DOHH2 (cell line): ENCODE results near the gene KCNK3.

Experiments
- H3F3A ChIP-seq: fragments of 200-600 bp; sonication (generic), shearing (Covaris generic); 2 replicates; pipeline ENCODE4 v1.6.0; 2016; ENCODE audit warnings: antibody characterized with exemption, mild to moderate bottlenecking; ENCODE audit not compliant: control insufficient read depth, insufficient read depth
- H3K27ac ChIP-seq: fragments of 200-600 bp; sonication (generic); 2 replicates; pipeline ENCODE4 v1.5.1; 2014; ENCODE audit warnings: low read depth, mild to moderate bottlenecking, low read length, moderate library complexity
- H3K27me3 ChIP-seq: fragments of 200-600 bp; sonication (generic); 2 replicates; pipeline ENCODE4 v1.6.1; 2014; ENCODE audit warnings: mild to moderate bottlenecking, low read length, mixed read lengths; ENCODE audit not compliant: control insufficient read depth
- H3K36me3 ChIP-seq: fragments of 200-600 bp; sonication (generic); 2 replicates; pipeline ENCODE4 v1.6.1; 2014; ENCODE audit warnings: mild to moderate bottlenecking, low read length, moderate library complexity, mixed read lengths; ENCODE audit not compliant: control insufficient read depth
- H3K4me1 ChIP-seq: fragments of 200-600 bp; sonication (generic); 2 replicates; pipeline ENCODE4 v1.6.1; 2014; ENCODE audit warnings: mild to moderate bottlenecking, low read length, mixed read lengths; ENCODE audit not compliant: control insufficient read depth
- H3K4me2 ChIP-seq: fragments of 200-600 bp; sonication (generic); 2 replicates; pipeline ENCODE4 v1.6.0; 2014; ENCODE audit warnings: mild to moderate bottlenecking, low read length, moderate library complexity
- H3K4me3 ChIP-seq: fragments of 200-600 bp; sonication (generic); 2 replicates; pipeline ENCODE4 v1.5.1; 2014; ENCODE audit warnings: mild to moderate bottlenecking, low read length, mixed read lengths
- H3K79me2 ChIP-seq: fragments of 200-600 bp; sonication (generic); 2 replicates; pipeline ENCODE4 v1.6.1; 2014; ENCODE audit warnings: mild to moderate bottlenecking, low read length, mixed read lengths; ENCODE audit not compliant: control insufficient read depth
- H3K9me2 ChIP-seq: fragments of 200-600 bp; sonication (generic); replicated peaks from 2 replicates; pipeline ENCODE4 v1.6.1; 2014; ENCODE audit warnings: mild to moderate bottlenecking, low read length, mixed read lengths; ENCODE audit not compliant: control insufficient read depth
- H3K9me3 ChIP-seq: fragments of 200-600 bp; sonication (generic); 2 replicates; pipeline ENCODE4 v1.6.1; 2014; ENCODE audit warnings: antibody characterized with exemption, low read length, mixed read lengths; ENCODE audit not compliant: control insufficient read depth, insufficient read depth
- H4K20me1 ChIP-seq: fragments of 200-600 bp; sonication (generic); 2 replicates; pipeline ENCODE4 v1.6.0; 2014; ENCODE audit warnings: low read depth, mild to moderate bottlenecking, antibody characterized with exemption, low read length, moderate library complexity; ENCODE audit not compliant: control insufficient read depth, insufficient read depth
- CTCF ChIP-seq: fragments of 200-600 bp; sonication (generic); IDR thresholded peaks from one replicate; pipeline ENCODE4 v1.5.1; 2014; ENCODE audit warnings: antibody characterized with exemption, mild to moderate bottlenecking, low read depth, low read length; ENCODE audit not compliant: poor library complexity, severe bottlenecking
- EZH2phosphoT487 ChIP-seq: fragments of 200-600 bp; sonication (generic); IDR thresholded peaks from 2 replicates; pipeline ENCODE4 v1.6.1; 2017; ENCODE audit warnings: borderline replicate concordance, mild to moderate bottlenecking, antibody characterized with exemption, low read length, moderate library complexity, mixed read lengths

The KCNK3 gene

DNA sequence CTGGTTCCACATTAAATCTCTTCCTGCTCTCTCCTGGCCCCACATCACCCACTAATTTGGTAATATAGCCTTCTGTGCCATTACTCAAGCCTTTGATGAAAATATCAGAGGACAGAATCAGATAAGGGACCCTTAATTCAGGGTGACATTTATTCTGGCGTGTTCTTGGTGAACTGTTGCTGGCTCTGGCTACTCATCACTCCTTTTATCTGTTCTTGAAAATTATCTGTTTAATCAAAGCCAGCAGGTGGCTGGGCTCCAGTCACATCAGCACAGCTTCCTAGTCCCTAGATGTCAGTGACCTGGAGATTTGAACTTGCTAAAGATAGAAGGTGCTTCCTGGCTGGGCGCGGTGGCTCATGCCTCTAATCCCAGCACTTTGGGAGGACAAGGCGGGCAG, 44.7 kb downstream of the KCNK3 start:
- H3K9me2 ChIP-seq = no peaks in the 10 kb centered on the region
- H3K4me3 ChIP-seq = no peak overlapping the region
- no peak overlapping the region for H3K4me2 ChIP-seq
- no peaks in the 10 kb centered on the region for H3F3A ChIP-seq
- H3K27me3 ChIP-seq = no peaks in the 10 kb centered on the region
- H3K36me3 ChIP-seq = no peaks in the 10 kb centered on the region
- no peak overlapping the region for H3K27ac ChIP-seq
- TF ChIP-seq EZH2phosphoT487 = no peak
- H3K9me3 ChIP-seq = no peaks in the 10 kb centered on the region
- H3K4me1 ChIP-seq = peaks cover 5% of the 10 kb centered on the region; the same call in 1 of the 2 replicates
- no peaks in the 10 kb centered on the region for H3K79me2 ChIP-seq
- no peaks in the 10 kb centered on the region for H4K20me1 ChIP-seq

DNA sequence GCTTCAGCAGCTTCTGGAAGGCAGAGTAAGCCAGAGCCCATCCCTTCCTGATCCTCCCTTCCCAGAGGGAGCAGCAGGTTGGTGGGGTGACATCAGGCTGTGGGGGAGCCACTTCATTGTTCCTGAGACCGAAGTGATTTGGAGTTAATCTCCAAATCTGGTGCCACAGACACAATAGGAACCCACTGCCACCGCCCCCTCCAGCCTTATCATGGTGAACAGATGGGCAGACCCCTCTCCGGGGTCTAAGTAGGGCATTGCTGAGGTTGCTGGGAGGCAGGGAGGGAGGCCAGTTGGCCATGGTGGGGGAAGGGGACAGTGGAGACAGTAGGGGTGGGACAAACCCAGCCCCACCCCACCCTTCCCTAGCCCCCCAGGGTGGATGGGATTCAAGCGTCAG, 46.0 kb downstream of the KCNK3 start:
- Histone ChIP-seq H3K4me2 (no peak overlapping the region), H3K27ac (no peak overlapping the region), H4K20me1 (no peaks in the 10 kb centered on the region), H3F3A (no peaks in the 10 kb centered on the region), H3K36me3 (no peaks in the 10 kb centered on the region), H3K9me2 (no peaks in the 10 kb centered on the region), H3K27me3 (no peaks in the 10 kb centered on the region), H3K9me3 (no peaks in the 10 kb centered on the region), H3K4me3 (no peak overlapping the region), H3K79me2 (no peaks in the 10 kb centered on the region), H3K4me1 (peaks cover 5% of the 10 kb centered on the region; the same call in 1 of the 2 replicates)
- TF ChIP-seq EZH2phosphoT487 (no peak), CTCF (no peak)

GRCh38 chr2:26739514-26739913, 47.0 kb downstream of the KCNK3 start:
- no peak for TF ChIP-seq CTCF
- no peak for TF ChIP-seq EZH2phosphoT487
- no peaks in the 10 kb centered on the region for H3K9me2 ChIP-seq
- H3K27me3 ChIP-seq = no peaks in the 10 kb centered on the region
- peaks cover 5% of the 10 kb centered on the region; the same call in 1 of the 2 replicates for H3K4me1 ChIP-seq
- no peak overlapping the region for H3K4me2 ChIP-seq
- H3K36me3 ChIP-seq = no peaks in the 10 kb centered on the region
- no peak overlapping the region for H3K27ac ChIP-seq
- no peaks in the 10 kb centered on the region for H3K79me2 ChIP-seq
- no peaks in the 10 kb centered on the region for H3K9me3 ChIP-seq
- no peaks in the 10 kb centered on the region for H3F3A ChIP-seq
- no peak overlapping the region for H3K4me3 ChIP-seq
- H4K20me1 ChIP-seq = no peaks in the 10 kb centered on the region

DNA sequence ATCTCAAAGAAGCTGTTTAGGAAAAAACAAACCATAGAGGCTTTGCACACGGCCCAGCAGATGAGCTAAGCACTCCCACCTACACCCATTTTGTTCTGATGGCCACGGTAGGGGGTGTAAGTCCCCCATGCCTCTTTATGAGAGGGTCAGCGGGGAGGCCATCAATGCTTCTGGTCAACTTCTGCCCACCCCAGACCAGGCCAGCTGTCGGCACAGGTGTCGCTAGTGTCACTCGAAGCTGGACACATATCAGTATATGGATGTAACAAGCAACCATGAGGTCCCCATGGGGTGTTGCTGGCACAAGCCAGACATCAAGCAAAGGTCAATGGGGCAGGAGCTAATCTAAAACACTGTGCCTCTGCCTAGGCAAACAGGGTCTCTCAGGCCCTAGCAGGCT, 47.8 kb downstream of the KCNK3 start:
- Histone ChIP-seq H3K27me3 (no peaks in the 10 kb centered on the region), H3K9me3 (no peaks in the 10 kb centered on the region), H3K79me2 (no peaks in the 10 kb centered on the region), H3K4me1 (peaks cover 5% of the 10 kb centered on the region; the same call in 1 of the 2 replicates), H4K20me1 (no peaks in the 10 kb centered on the region), H3K4me2 (no peak overlapping the region), H3K36me3 (no peaks in the 10 kb centered on the region), H3K27ac (no peak overlapping the region), H3K4me3 (no peak overlapping the region), H3F3A (no peaks in the 10 kb centered on the region), H3K9me2 (no peaks in the 10 kb centered on the region)
- no peak for TF ChIP-seq CTCF
